Fibroblast of the conjunctiva (primary cell): ENCODE results near the gene N4BP2L2.
A peak's percentile ranks its signal among the peaks of the same experiment; 100 is the strongest.
"Not testable (repeated sequence)": the region's sequence is repeated elsewhere in the genome, so short reads cannot be mapped to it uniquely, and the experiment has no call there.

Source experiments
- DNase-seq: peaks from one replicate; pipeline ENCODE4 v3.0.0-alpha.2; 2010; ENCODE audit warnings: low read depth

The N4BP2L2 gene

GRCh38 chr13:32538621-32539246, at the start of gene N4BP2L2:
Gene N4BP2L2 (minus strand): TSS chr13:32538795. CDS start chr13:32537027, 1,768 bp downstream.
- peak; percentile 96 for DNase-seq

- no peak for DNase-seq
Measured at GRCh38 chr13:32587811-32588170, 49.2 kb upstream of the N4BP2L2 start.

GRCh38 chr13:32587011-32587810, 48.6 kb upstream of the N4BP2L2 start:
- DNase-seq: no peak

- peak; percentile 91 for DNase-seq
Measured at GRCh38 chr13:32586080-32586900, 47.7 kb upstream of the N4BP2L2 start, which contains the start of gene PDS5B. Gene PDS5B (plus strand): TSS chr13:32586452. CDS start chr13:32648773, 62,321 bp downstream.

- no peak for DNase-seq
Measured at GRCh38 chr13:32585550-32586079, 47.0 kb upstream of the N4BP2L2 start.

GRCh38 chr13:32582991-32583390, 44.4 kb upstream of the N4BP2L2 start:
- no peak for DNase-seq

- no peak for DNase-seq
Measured at GRCh38 chr13:32582281-32582680, 43.7 kb upstream of the N4BP2L2 start.

- no peak for DNase-seq
Measured at GRCh38 chr13:32581177-32581786, 42.7 kb upstream of the N4BP2L2 start.

- no peak for DNase-seq
Measured at GRCh38 chr13:32577032-32577431, 38.4 kb upstream of the N4BP2L2 start.

GRCh38 chr13:32575687-32576086, 37.1 kb upstream of the N4BP2L2 start:
- not testable (repeated sequence) for DNase-seq

- not testable (repeated sequence) for DNase-seq
Measured at GRCh38 chr13:32560842-32561241, 22.2 kb upstream of the N4BP2L2 start.

GRCh38 chr13:32555613-32556012, 17.0 kb upstream of the N4BP2L2 start:
- no peak for DNase-seq

- no peak for DNase-seq
Measured at GRCh38 chr13:32553720-32554119, 15.1 kb upstream of the N4BP2L2 start.

- DNase-seq: no peak
Measured at GRCh38 chr13:32549788-32550187, 11.2 kb upstream of the N4BP2L2 start.

GRCh38 chr13:32548837-32549236, 10.2 kb upstream of the N4BP2L2 start:
- DNase-seq: no peak

- DNase-seq: no peak
Measured at GRCh38 chr13:32545083-32545482, 6.5 kb upstream of the N4BP2L2 start.

GRCh38 chr13:32542221-32542620, 3.6 kb upstream of the N4BP2L2 start:
- no peak for DNase-seq

- peak; percentile 14 for DNase-seq
Measured at GRCh38 chr13:32538143-32538620, 413 bp downstream of the N4BP2L2 start.

GRCh38 chr13:32537580-32538142, 934 bp downstream of the N4BP2L2 start:
- no peak for DNase-seq

- DNase-seq: no peak
Measured at GRCh38 chr13:32535748-32536147, 2.8 kb downstream of the N4BP2L2 start.

- no peak for DNase-seq
Measured at GRCh38 chr13:32535115-32535514, 3.5 kb downstream of the N4BP2L2 start.
